Measurements from ENCODE around the gene ZNF423. TPM values are rescaled to one million over a fixed set of nuclear protein-coding genes. Genes with fewer than 3 reads are reported as not detected.
A peak's percentile ranks its signal among the peaks of the same experiment; 100 is the strongest.

ZNF423 gene
- polyA plus RNA-seq, 1 of the 3 experiments (the other 2 are of a cell fraction): 1.2 TPM

GRCh38 chr16:49706620-49707355 lies 149.1 kb downstream of the ZNF423 start:
- peak; percentile 56 for DNase-seq
- H3K9ac ChIP-seq: no peak overlapping the region
- H3K9me2 ChIP-seq: no peaks in the 10 kb centered on the region
- WGBS (ENCODE audit: low lambda C conversion rate): 63% methylated on average over 9 of the region's 11 CpGs
- peaks cover 0 to 32% of the 10 kb centered on the region in 2 experiments; a peak in 3 of 4 replicates for H3K4me1 ChIP-seq (ENCODE audit: control insufficient read depth in 1 of 2, insufficient read depth in 2 of 2, low read depth in 1 of 2, low read length in 1 of 2)
- no peaks in the 10 kb centered on the region for H4K20me1 ChIP-seq (ENCODE audit: insufficient read depth)
- H3K27me3 ChIP-seq (ENCODE audit: insufficient read depth): no peaks in the 10 kb centered on the region
- ChIA-PET CTCF (interaction anchor here (1.0 to 1.6 kb wide), 2 partner anchors 15 to 150 kb away, joined by 4 to 5 read pairs; no protein-coding TSS in a partner anchor), POLR2A (no interaction called here)
- no peak overlapping the region for H3K4me3 ChIP-seq (ENCODE audit: low read depth in 2 of 2, low read length in 1 of 2)
- H2AFZ ChIP-seq (ENCODE audit: low read depth): no peak overlapping the region
- no peak overlapping the region for H3K4me2 ChIP-seq
- H3K79me2 ChIP-seq (ENCODE audit: insufficient read depth): no peaks in the 10 kb centered on the region
- H3K36me3 ChIP-seq (replicated peaks in 1 of 2; ENCODE audit: control insufficient read depth in 1 of 2, insufficient read depth in 2 of 2, low read length in 1 of 2): no peaks in the 10 kb centered on the region
- no peaks in the 10 kb centered on the region for H3F3A ChIP-seq (replicated peaks; ENCODE audit: insufficient read depth)
- TF ChIP-seq MXI1 (IDR thresholded peaks at IDR 0.05; ENCODE audit: low read depth, low read length): 0 out of 2 replicates have a peak, but pooled peaks have one; percentile 29
- TF ChIP-seq EP300 (IDR thresholded peaks at IDR 0.05; ENCODE audit: borderline replicate concordance in 1 of 2, low read depth in 1 of 2, low read length in 1 of 2): peak in 1 of 2 experiments; percentile 75; a peak in 2 of 4 replicates
- TF ChIP-seq ZBTB33 (IDR thresholded peaks at IDR 0.05; ENCODE audit: borderline replicate concordance, low read depth): no peak
- H3K9me3 ChIP-seq: no peaks in the 10 kb centered on the region
- peak overlapping the region in 1 of 2 experiments; percentile 80; a peak in 2 of 4 replicates for H3K27ac ChIP-seq (ENCODE audit: low read depth in 2 of 2, low read length in 1 of 2)

- Histone ChIP-seq H3F3A (replicated peaks; ENCODE audit: insufficient read depth) (no peaks in the 10 kb centered on the region), H3K4me1 (ENCODE audit: control insufficient read depth in 1 of 2, insufficient read depth in 2 of 2, low read depth in 1 of 2, low read length in 1 of 2) (peaks cover 1 to 50% of the 10 kb centered on the region in 2 experiments; a peak in 3 of 4 replicates), H3K27me3 (ENCODE audit: insufficient read depth) (no peaks in the 10 kb centered on the region), H4K20me1 (ENCODE audit: insufficient read depth) (no peaks in the 10 kb centered on the region), H3K4me2 (no peak overlapping the region), H3K27ac (ENCODE audit: low read depth in 2 of 2, low read length in 1 of 2) (no peak overlapping the region), H3K36me3 (replicated peaks in 1 of 2; ENCODE audit: control insufficient read depth in 1 of 2, insufficient read depth in 2 of 2, low read length in 1 of 2) (no peaks in the 10 kb centered on the region), H2AFZ (ENCODE audit: low read depth) (no peak overlapping the region), H3K4me3 (ENCODE audit: low read depth in 2 of 2, low read length in 1 of 2) (no peak overlapping the region), H3K79me2 (ENCODE audit: insufficient read depth) (no peaks in the 10 kb centered on the region), H3K9me2 (no peaks in the 10 kb centered on the region), H3K9ac (no peak overlapping the region), H3K9me3 (no peaks in the 10 kb centered on the region)
- 56% methylated on average over 2 of the region's 2 CpGs for WGBS (ENCODE audit: low lambda C conversion rate)
- ChIA-PET POLR2A (no interaction called here), CTCF (interaction anchor here (0.9 to 1.4 kb wide), 2 partner anchors 34 to 37 kb away, joined by 3 read pairs; no protein-coding TSS in a partner anchor)
- TF ChIP-seq GABPA (IDR thresholded peaks at IDR 0.05; ENCODE audit: low read depth) (no peak), USF2 (IDR thresholded peaks at IDR 0.05; ENCODE audit: borderline replicate concordance, low read depth, low read length) (no peak), CTCF (IDR thresholded peaks at IDR 0.05) (peak; percentile 23; the same call in 1 of the 2 replicates), ZBTB33 (IDR thresholded peaks at IDR 0.05; ENCODE audit: borderline replicate concordance, low read depth) (no peak), POLR2AphosphoS5 (IDR thresholded peaks at IDR 0.05; ENCODE audit: low read depth, low read length) (no peak), RAD21 (IDR thresholded peaks at IDR 0.05; ENCODE audit: low read length) (peak; percentile 34), USF1 (IDR thresholded peaks at IDR 0.05; ENCODE audit: borderline replicate concordance, low read depth) (no peak), ELF1 (IDR thresholded peaks at IDR 0.05) (no peak), TAF1 (IDR thresholded peaks at IDR 0.05; ENCODE audit: borderline replicate concordance, low read depth, low read length) (no peak), FOSL2 (IDR thresholded peaks at IDR 0.05; ENCODE audit: borderline replicate concordance, low read depth) (no peak)
- no peak for DNase-seq
These were observed 151.2 kb downstream of the ZNF423 start for GRCh38 chr16:49704586-49705155.
